HG03460 (cell line): ENCODE data around the gene CRB3.

ENCODE experiments used
- ATAC-seq: cut with Tn5 transposase; IDR thresholded peaks from one replicate; pipeline ENCODE4 v1.9.1; 2021; ENCODE audit not compliant: unreplicated experiment

The CRB3 gene

GRCh38 chr19:6465663-6466062 lies 1.6 kb downstream of the CRB3 start:
- ATAC-seq = no peak

GRCh38 chr19:6466526-6467248 lies 2.6 kb downstream of the CRB3 start:
- ATAC-seq = no peak

- ATAC-seq = no peak
These were observed 3.3 kb downstream of the CRB3 start for GRCh38 chr19:6467384-6467783.

GRCh38 chr19:6470173-6470572 lies 6.1 kb downstream of the CRB3 start:
- no peak for ATAC-seq

- no peak for ATAC-seq
These were observed 7.0 kb downstream of the CRB3 start for GRCh38 chr19:6471076-6471475.

- no peak for ATAC-seq
These were observed 8.6 kb downstream of the CRB3 start for GRCh38 chr19:6472713-6473112.

GRCh38 chr19:6473647-6474046 lies 9.6 kb downstream of the CRB3 start:
- ATAC-seq = no peak

- ATAC-seq = no peak
These were observed 11.4 kb downstream of the CRB3 start for GRCh38 chr19:6475321-6476108.

GRCh38 chr19:6476155-6476895 lies 12.3 kb downstream of the CRB3 start:
- ATAC-seq = no peak

- no peak for ATAC-seq
These were observed 12.9 kb downstream of the CRB3 start for GRCh38 chr19:6476896-6477431.

GRCh38 chr19:6478815-6479214 lies 14.7 kb downstream of the CRB3 start:
- no peak for ATAC-seq

GRCh38 chr19:6479836-6480398 lies 15.8 kb downstream of the CRB3 start:
- ATAC-seq = no peak

- ATAC-seq = no peak
These were observed 16.9 kb downstream of the CRB3 start for GRCh38 chr19:6480848-6481415.

- ATAC-seq = peak; percentile 66
These were observed 17.7 kb downstream of the CRB3 start, which contains the start of gene DENND1C for GRCh38 chr19:6481541-6482342. Gene DENND1C, minus strand, starts transcription at chr19:6481787. Its CDS starts 92 bp downstream, at chr19:6481695.

- no peak for ATAC-seq
These were observed 18.2 kb downstream of the CRB3 start for GRCh38 chr19:6482343-6482686.

- ATAC-seq = no peak
These were observed 19.2 kb downstream of the CRB3 start for GRCh38 chr19:6483235-6483634.

- no peak for ATAC-seq
These were observed 20.2 kb downstream of the CRB3 start for GRCh38 chr19:6484230-6484629.

- ATAC-seq = no peak
These were observed 20.8 kb downstream of the CRB3 start for GRCh38 chr19:6484831-6485230.

- ATAC-seq = no peak
These were observed 25.4 kb downstream of the CRB3 start for GRCh38 chr19:6489278-6490061.
